DMS 273 (cell line): Measurements from ENCODE around the gene OR5A2.
"Not testable (repeated sequence)": the region's sequence is repeated elsewhere in the genome, so short reads cannot be mapped to it uniquely, and the experiment has no call there.

Source experiments
- DNase-seq: peaks from one replicate; lab custom pipeline; 2025; ENCODE audit not compliant: unreplicated experiment; lab: John Stamatoyannopoulos, UW

Gene OR5A2, protein sequence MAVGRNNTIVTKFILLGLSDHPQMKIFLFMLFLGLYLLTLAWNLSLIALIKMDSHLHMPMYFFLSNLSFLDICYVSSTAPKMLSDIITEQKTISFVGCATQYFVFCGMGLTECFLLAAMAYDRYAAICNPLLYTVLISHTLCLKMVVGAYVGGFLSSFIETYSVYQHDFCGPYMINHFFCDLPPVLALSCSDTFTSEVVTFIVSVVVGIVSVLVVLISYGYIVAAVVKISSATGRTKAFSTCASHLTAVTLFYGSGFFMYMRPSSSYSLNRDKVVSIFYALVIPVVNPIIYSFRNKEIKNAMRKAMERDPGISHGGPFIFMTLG

DNA sequence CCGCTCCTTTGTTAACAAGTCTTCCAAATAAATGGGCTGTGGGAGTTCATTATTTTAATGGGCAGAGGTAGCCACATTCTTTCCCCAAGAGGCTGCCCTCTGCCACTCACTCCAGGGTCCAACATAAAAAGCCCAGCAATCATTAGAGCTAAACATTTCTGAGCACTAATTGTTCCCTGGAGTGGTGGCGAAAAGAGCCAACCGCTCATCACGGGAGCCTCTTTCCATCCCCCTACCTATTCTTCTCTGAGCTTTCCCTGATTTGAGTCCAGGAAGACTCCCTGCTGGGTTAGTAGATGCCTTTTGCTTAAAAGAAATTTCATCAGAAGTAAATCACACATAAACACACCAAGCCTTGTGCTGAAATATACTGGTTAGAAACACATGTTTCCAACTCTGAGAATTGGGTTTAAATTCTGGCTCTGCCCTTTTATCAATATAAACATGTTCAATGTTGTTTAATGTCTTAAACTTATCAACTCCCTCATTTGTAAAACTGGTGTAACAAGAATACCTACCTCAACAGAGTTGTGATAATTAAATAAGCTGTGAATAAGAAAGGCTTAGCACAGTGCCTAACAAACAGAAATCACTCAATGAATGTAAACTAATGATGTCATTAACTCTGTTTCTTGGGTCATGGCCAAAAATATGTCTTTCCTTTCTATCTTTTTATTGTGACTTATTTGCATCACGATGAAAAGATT lies at the start of gene OR5A2:
Gene OR5A2 (minus strand): TSS at position 53 of the 707 bp plus-strand sequence. CDS start 3,460 bp downstream, outside the sequence.
- peak; percentile 12 for DNase-seq

DNA sequence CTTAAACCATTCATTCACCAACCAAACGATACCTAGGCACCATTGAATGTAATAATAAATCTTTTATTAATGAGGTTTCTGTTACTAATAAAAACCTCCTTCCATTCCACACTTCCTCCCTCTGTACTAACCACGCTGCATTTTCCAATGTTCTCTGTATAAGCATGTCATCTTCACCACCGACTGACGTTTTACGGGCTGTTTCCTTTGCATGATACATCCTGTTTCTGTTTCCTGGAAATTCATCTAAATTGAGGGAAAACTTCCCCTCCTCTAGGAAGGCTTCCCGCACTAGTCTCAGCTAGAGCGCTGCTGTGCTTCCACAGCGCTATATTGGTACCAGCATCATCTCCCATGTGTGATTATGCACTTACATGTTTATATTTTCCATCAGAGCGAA lies 49.0 kb upstream of the OR5A2 start:
- no peak for DNase-seq

DNA sequence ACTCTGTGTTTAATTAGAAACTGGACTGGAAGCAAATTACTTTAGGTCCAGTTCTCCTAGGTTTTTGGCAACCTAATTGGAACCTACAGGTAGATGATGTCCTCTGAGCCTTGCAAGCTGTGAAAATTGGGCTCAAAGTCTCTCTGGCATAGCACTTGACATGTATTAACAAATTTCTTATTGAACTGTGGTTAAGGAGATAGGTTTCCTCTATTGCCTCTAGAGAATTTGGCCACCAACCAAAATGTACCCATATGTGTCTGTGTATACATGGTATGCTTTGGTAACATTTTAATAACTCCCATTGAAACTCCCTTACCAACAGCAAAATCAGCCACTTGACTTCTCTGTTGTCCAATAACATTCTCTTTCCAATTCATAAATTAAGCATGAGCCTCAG lies 46.8 kb upstream of the OR5A2 start, which contains the start of gene OR4D10:
Gene OR4D10 (plus strand): TSS at position 301 of the 400 bp plus-strand sequence. CDS start 4,115 bp downstream, outside the sequence.
- DNase-seq = no peak

DNA sequence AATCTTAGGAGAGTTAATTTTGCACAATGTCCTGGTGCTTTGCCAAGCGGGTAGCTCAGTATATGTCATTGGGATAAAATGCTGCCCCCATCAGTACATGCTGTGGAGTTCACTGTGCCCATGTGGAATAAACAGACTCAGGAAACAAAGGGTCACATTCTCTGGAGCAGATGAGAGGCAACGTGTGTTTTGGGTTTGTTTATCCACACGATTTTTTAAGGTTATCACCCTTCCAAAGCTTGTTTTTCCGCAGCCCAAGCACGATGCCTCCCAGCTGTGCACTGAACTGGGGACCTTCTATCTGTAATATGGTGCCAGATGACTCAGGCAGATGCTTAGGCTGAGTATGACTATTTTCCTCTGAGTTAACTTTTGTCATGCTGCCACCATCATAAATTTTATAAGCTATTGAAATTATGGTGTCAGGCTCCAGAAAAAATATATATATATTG lies 37.0 kb upstream of the OR5A2 start:
- DNase-seq = peak; percentile 31

DNA sequence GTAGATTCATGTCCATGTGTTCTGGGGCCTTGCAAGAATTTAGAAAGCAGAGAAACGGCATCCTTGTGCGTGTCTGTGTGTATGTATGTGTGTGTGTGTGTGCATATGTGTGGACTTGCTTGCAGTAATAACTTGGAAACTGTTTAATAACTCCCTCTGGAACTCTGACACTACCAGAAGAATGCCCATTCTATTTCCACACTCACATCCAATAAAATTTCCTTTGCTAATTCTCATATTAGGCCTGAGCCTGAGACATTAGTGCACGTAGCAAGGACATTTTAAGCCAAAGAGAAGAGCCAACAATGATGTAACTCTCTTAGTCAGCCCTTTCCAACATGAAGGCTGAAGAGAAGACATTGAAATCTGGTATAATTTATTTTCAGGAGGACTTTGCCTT lies 33.7 kb upstream of the OR5A2 start:
- no peak for DNase-seq

DNA sequence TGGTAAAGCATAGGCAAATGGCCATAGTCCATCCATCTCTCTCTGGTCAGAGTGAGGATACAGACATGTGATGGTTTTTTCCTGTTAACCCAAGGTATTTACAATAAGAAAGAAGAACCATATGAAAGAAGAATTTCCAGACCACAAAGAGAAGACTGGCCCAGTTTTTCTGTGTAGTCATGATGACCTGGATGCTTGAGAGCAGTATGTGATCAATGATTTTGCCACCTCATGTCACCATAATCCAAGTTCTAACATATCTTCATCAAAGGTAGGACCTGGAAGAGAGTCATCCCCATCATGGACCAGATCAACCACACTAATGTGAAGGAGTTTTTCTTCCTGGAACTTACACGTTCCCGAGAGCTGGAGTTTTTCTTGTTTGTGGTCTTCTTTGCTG lies 30.4 kb upstream of the OR5A2 start, which contains the start of gene OR4D6:
Gene OR4D6 (plus strand): TSS at position 301 of the 400 bp plus-strand sequence. CDS start 0 bp downstream, at position 301.
- DNase-seq = no peak

DNA sequence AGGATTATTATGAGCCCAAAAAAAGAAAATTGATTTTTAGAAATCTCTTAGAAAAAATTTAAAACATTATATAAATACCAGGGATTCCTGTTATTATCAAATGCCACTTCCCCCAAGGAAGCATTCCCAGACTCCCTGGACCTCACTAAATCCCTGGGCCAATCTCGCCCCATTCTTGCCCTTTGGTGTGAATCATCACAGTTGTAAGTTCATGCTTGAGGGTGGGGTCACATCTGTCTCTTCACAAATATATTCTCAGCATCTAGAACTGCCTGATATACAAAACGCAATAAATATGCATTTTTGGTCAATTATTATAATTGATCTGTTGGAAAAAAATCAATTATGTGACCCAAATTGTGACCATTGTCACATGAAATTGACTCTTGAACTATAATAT lies 22.3 kb upstream of the OR5A2 start:
- DNase-seq = no peak

DNA sequence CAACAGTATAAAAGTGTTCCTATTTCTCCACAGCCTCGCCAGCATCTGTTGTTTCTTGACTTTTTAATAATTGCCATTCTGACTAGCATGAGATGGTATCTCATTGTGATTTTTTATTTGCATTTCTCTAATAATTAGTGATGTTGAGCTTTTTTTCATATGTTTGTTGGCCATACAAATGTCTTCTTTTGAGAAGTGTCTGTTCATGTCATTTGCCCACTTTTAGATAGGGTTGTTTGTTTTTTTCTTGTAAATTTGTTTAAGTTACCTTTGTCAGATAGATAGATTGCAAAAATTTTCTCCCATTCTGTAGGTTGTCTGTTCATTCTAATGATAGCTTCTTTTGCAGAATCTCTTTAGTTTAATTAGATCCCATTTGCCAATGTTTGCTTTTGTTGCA lies 19.4 kb upstream of the OR5A2 start:
- DNase-seq = not testable (repeated sequence)

DNA sequence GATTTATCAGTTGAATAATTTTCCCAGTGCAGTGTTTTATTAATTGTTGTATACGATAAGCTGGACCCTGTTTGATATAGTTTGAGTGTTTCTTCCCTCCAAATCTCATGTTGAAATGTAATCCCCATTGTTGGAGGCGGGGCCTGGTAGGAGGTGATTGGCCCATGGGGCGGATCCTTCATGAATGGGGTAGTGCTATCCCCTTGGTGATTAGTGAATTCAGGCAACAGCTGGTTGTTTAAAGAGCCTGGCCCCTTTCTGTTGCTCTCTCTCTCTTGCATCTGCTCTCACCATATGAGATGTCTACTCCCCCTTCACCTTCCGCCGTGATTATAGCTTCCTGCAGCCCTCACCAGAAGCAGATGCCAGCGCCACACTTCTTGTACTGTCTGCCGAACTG lies 11.6 kb upstream of the OR5A2 start:
- peak; percentile 54 for DNase-seq

DNA sequence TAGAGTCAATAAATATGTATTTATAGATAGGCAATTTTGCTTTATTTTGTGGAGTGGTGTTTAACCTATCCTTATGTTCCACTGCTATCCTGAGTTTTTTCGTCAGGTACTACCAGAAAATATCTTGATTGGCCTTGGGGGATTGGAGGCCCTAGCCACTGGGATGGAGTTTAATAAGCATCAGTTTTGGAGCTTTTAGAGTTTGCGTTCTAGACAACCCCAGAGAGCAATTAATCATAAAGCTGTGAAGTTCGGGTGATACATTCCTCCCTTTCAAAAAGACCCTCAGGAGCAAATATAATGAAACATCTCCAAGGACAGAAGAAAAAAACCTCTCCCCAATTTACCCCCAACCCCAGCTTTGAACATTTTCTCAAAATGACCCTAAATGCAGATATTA lies 10.0 kb upstream of the OR5A2 start, which contains the start of gene OR5A1:
Gene OR5A1 (plus strand): TSS at position 301 of the 400 bp plus-strand sequence. CDS start 6,700 bp downstream, outside the sequence.
- no peak for DNase-seq

DNA sequence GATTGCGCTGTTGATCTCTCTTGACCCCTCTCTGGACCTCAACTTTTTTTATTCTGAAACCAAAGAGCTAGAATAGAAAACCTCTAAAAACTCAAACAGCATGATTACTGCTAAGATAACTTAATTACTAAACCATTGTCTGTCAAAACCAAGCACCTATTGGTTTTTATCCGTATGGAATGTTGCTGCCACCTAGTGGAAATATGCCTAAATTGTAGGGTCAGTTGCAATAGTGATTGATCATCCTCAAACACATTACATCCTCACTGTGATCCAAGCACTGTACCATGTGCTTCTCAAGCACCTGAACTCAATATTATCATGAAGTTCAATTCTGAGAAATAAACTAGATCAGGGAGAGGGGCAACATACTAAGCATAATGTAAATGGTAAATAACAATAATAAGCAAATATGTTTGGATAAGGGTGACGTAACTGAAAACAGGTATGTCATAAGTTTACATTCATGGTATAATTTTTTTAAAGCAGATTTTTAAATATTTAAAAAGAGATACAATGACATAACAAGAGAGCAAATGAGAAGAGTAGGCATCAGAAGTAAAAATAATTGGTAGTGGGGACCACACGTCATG lies 3.8 kb upstream of the OR5A2 start:
- DNase-seq = peak; percentile 77

DNA sequence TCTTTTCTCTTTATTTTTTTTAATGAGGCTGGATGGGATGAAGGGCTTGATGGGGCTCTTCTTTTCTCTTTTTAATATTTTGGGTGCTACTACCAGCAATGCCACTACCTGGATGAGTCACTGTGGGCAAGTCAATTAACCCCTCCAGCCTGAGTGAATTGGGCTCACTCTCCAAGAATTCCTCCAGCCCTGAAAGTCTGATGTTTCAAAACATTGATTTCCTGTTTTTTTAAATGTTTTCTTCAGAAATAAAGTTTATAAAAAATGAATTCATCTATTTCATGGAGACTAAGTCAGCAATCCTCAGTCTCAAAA lies 812 bp upstream of the OR5A2 start:
- DNase-seq = no peak

DNA sequence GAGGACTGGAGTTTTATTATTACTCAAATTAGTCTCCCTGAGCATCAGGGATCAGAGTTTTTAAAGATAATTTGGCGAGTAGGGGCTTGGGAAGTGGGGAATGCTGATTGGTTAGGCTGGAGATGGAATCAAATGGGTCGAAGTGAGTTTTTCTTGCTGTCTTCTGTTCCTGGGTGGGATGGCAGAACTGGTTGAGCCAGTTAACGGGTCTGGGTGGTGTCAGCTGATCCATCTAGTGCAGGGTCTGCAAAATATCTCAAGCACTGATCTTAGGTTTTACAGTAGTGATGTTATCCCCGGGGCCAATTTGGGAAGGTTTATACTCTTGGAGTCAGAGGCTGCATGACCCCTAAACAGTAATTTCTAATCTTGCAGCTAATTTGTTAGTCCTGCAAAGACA lies 1.1 kb downstream of the OR5A2 start:
- no peak for DNase-seq

DNA sequence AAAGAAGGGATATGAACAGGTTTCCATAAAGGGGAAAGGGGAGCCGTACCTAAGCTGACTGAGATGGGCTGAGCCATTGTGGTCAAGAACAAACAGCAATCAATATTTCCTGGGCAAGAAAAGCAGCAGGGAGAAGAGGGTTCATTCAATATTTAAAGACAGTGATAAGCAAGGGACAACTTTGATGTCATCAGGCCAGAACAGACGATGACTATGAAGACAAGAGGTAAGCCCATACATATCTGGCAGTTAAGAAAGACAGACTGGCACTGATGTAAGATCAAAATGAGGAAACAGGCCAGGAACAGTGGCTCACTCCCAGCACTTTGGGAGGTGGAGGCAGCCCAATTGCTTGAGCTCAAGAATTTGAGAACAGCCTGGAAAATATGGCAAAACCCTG lies 2.4 kb downstream of the OR5A2 start:
- no peak for DNase-seq

DNA sequence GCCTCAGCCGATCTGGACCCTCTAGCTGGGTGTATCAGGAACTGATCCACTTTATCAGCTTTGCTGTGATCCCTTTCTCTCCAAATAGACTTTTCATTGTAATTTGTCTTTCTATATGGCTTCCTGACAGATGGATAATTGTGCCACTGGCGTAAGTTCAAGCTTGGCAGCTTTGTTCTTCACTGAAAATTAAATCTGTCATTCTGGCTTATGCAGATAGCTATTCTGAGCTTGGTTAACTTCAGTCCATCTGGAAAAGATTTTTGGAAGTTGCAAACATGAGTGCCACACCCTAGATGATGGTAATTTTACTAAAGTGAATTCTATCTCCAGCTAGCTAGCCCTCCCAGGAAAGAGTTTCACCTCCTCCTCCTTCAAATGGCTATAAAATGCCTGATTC lies 8.1 kb downstream of the OR5A2 start:
- DNase-seq = peak; percentile 89

DNA sequence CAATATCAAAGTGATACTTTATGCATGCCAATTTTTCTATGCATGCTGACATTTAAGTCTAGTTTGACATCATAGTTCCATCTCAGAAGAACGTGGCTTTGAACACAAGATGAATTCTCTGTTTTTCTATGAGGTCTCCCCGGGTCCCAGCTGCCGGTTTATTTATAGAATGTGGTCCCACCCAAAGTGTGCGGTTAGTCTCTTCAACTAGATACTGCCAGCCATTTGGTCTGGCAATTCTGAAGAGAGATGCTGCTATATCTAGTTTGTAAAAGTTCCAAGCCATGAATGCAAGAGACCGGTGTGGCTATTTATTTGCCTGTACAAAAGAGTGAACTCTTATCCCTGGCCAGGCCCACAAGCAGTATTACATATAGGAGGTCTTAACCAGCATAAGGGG lies 9.2 kb downstream of the OR5A2 start:
- peak; percentile 75 for DNase-seq

DNA sequence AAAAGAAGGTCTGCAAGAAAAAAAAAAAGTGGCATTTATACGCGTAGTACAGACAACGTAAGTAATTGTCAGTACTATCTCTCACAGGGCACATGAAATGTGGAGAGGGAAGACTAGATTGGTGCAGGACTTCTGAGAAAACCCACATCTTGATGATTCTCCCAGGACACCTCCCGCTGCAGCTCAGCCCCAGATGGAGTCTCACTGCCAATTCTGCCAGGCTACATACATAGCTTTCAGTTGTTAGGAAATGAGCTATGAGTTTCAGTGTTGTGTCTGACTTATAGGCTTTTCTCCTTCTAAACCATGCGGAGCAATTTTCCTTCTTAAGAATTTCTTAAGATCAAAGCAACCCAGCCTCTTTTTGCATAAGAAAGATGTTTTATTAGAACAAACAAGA lies 9.6 kb downstream of the OR5A2 start:
- DNase-seq = peak; percentile 36

DNA sequence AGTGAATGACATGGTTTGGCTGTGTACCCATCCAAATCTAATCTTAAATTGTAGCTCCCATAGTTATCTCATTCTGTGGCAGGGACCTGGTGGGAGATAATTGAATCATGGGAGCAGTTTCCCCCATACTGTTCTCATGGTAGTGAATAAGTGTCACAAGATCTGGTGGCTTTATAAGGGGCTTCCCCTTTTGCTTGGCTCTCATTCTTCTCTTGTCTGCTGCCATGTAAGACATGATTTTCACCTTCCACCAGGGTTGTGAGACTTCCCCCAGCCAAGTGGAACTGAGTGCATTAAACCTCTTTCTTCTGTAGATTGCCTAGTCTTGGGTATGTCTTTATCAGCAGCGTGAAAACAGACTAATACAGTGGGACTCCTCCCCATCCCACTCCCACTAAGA lies 11.1 kb downstream of the OR5A2 start:
- DNase-seq = no peak

DNA sequence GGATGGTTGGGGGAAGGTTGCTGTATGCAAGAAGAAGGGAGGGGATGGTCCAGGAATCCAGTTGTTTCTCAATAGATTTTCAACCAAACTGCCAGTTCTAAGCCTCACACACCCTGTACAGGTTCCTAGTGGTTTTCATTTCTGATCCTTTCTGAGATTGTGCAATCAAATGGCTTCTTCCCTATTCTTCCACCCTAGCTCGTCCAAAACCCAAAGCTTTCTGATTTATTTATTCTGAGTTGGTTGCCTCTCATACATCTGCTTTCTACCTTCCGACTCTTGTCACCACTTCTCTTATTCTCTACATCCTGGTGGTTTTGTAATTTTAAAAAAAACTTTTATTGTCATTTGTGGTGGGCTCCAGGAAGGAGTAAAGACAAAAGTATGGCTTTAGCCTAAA lies 12.6 kb downstream of the OR5A2 start:
- no peak for DNase-seq

DNA sequence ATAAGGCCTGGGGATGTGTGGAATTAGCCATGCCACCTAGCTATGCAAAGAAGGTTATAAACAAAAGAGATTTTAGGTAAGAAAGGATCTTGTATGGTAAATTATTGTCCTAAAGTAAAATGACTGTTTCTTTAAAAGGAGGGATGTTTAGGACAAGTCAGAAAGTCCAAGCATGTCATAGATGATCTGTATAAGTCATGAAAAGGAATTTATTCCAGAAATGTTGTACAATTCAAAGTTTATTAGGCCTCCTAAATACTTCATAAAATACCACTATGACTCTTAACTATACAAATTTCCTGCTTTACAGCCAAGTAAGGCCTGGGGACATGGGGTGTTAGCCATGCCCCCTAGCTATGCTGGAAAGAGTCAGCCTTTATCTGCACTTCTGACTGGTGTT lies 22.7 kb downstream of the OR5A2 start:
- DNase-seq = peak; percentile 11

DNA sequence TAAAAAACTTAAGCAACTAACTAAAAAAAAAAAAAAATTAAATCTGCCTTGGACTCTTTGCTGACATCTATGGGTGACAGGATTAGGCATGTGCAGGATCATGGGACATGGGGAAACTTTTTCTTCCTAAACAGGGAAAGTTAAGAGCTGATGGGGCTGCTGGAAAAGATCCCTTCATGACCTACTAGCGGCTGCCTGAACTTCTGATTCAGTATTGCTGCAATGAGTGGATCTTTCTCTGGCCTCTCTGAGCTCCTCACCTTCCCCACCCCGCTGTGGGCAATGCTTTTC lies 25.0 kb downstream of the OR5A2 start:
- DNase-seq = no peak
